HUDEP-2 (cell line): ENCODE measurements around the gene HIVEP3.

Experiments
- DNase-seq, 76 experiments: peaks; one replicate each; lab custom pipeline; 2025; ENCODE audit not compliant: unreplicated experiment in 76 of 76; lab: John Stamatoyannopoulos, UW

HIVEP3 gene

GRCh38 chr1:41819843-41820242 is 98.9 kb downstream of the HIVEP3 start:
- DNase-seq, result no peak

- DNase-seq, result no peak
These were observed 99.7 kb downstream of the HIVEP3 start for GRCh38 chr1:41819069-41819468.

- no peak for DNase-seq
These were observed 102.7 kb downstream of the HIVEP3 start for GRCh38 chr1:41816061-41816460.

GRCh38 chr1:41813755-41814745 is 104.7 kb downstream of the HIVEP3 start:
- DNase-seq, result no peak

GRCh38 chr1:41813226-41813625 is 105.5 kb downstream of the HIVEP3 start:
- DNase-seq, result no peak

- no peak for DNase-seq
These were observed 106.3 kb downstream of the HIVEP3 start for GRCh38 chr1:41812453-41812852.

GRCh38 chr1:41812051-41812450 is 106.7 kb downstream of the HIVEP3 start:
- peak in 25 of 76 experiments; percentile 0 to 47 (median 10) for DNase-seq

- no peak for DNase-seq
These were observed 107.5 kb downstream of the HIVEP3 start for GRCh38 chr1:41811051-41811795.

GRCh38 chr1:41810446-41810845 is 108.3 kb downstream of the HIVEP3 start:
- peak in 21 of 76 experiments; percentile 1 to 25 (median 6) for DNase-seq

GRCh38 chr1:41809692-41810091 is 109.0 kb downstream of the HIVEP3 start:
- DNase-seq, result no peak

- no peak for DNase-seq
These were observed 111.3 kb downstream of the HIVEP3 start for GRCh38 chr1:41807390-41807789.

- DNase-seq, result no peak
These were observed 112.1 kb downstream of the HIVEP3 start for GRCh38 chr1:41806472-41807155.

GRCh38 chr1:41805771-41806471 is 112.8 kb downstream of the HIVEP3 start:
- no peak for DNase-seq

GRCh38 chr1:41804176-41804575 is 114.5 kb downstream of the HIVEP3 start:
- DNase-seq, result no peak

GRCh38 chr1:41803656-41804055 is 115.1 kb downstream of the HIVEP3 start:
- DNase-seq, result no peak

- no peak for DNase-seq
These were observed 115.9 kb downstream of the HIVEP3 start for GRCh38 chr1:41802532-41803501.

GRCh38 chr1:41800311-41800829 is 118.4 kb downstream of the HIVEP3 start:
- no peak for DNase-seq

GRCh38 chr1:41799723-41800122 is 119.0 kb downstream of the HIVEP3 start:
- no peak for DNase-seq

- DNase-seq, result no peak
These were observed 119.5 kb downstream of the HIVEP3 start for GRCh38 chr1:41799205-41799604.
